ENCODE measurements around the gene LARP1B. TPM values are rescaled to one million over a fixed set of nuclear protein-coding genes. Genes with fewer than 3 reads are reported as not detected.
A peak's percentile ranks its signal among the peaks of the same experiment; 100 is the strongest.
"Not testable (repeated sequence)": the region's sequence is repeated elsewhere in the genome, so short reads cannot be mapped to it uniquely, and the experiment has no call there.

LARP1B gene
- total RNA-seq (10 to 100 TPM in 4 of 5 experiments, 1 to 10 TPM in 1; 9.5 to 18.2 (median 13.7) TPM), polyA plus RNA-seq (1 to 10 TPM; 3.9 TPM), total RNA-seq (21.1 reads per million, percentile 51 among the genes with 10 or more reads in this experiment)

DNA sequence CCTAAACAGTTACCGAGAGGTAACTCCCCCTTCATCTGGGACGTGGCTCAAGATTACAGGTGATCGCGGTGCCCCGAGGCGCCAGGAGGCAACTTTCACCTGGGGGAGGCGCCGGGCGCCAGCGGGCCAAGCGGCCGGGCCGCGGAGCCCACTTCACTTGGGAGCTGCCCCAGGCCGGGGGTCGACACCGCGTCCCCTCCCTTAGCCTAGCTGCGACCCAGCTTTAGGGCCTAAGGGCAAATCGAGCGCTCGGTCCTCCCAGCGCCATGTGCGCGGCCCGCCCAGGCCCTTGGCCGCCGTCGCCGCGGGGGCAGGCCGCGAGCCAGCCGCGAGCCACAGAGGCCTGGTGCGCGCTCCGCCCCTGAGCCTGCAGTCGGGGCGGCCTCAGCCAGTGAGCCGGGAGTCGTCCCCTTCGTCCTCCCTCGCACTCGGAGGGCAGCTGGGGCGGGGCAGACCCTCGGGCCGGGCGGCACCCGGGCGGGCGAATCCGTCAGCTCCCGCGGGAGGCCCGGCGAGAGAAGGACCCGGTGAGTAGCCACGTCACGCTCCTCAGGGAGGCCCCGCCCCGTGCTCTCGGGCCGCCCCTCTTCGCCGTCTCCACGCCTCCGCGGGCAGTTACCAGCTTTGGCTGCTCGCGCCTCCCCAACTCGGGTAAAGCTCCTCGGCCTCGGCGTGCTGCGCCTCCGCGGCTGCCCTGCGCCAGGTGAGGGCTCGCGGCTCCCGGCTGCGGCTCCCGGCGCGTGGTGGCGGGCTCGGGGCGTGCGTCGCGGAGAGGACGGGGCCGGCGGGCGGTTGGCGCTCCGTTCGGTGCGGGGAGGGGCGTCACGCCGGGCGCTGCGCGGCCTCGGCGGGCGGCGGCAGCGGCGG lies at the start of gene LARP1B:
Gene LARP1B (plus strand): TSS at position 614 of the 867 bp plus-strand sequence. CDS start 13,640 bp downstream, outside the sequence.
- Histone ChIP-seq H3K27me3 (ENCODE audit: control insufficient read depth in 2 of 2, insufficient read depth in 2 of 2, low read length in 2 of 2) (no peaks in the 10 kb centered on the region), H3K9me3 (ENCODE audit: control insufficient read depth in 2 of 3, low read length in 3 of 3) (no peaks in the 10 kb centered on the region), H3K4me3 (ENCODE audit: low read length) (peak within 1 kb of the TSS; percentile 74), H3K4me1 (ENCODE audit: control insufficient read depth in 2 of 2, insufficient read depth in 2 of 2, low read length in 2 of 2) (peaks cover 0 to 5% of the 10 kb centered on the region in 2 donors), H3K36me3 (ENCODE audit: control insufficient read depth in 2 of 3, insufficient read depth in 3 of 3, low read length in 3 of 3) (no peaks in the 10 kb centered on the region), H3K27ac (ENCODE audit: low read depth, low read length) (peak within 1 kb of the TSS; percentile 90)
- ATAC-seq (peak; percentile 93), DNase-seq (peak; percentile 83 to 96 (median 89))
- no peaks in the 10 kb centered on the region for H3K36me3 Mint-ChIP-seq
- peaks cover 0 to 16% (median 10%) of the 10 kb centered on the region in 7 donors for H3K4me1 Mint-ChIP-seq
- POLR2A ChIA-PET: interaction anchor here (0.6 to 3.6 kb wide), 10 partner anchors 9 to 752 kb away, joined by 3 to 43 read pairs (median 6); partner anchors contain the start of genes ABHD18, MFSD8, PGRMC2 and PLK4
- H3K27ac Mint-ChIP-seq: peak within 1 kb of the TSS; percentile 87 to 94 (median 91)
- H3K27me3 Mint-ChIP-seq: peaks cover 0 to 2% (median 0%) of the 10 kb centered on the region in 5 donors
- H3K9me3 Mint-ChIP-seq: no peaks in the 10 kb centered on the region
- CTCF ChIA-PET: no interaction called here
- intact Hi-C loops (cut with micrococcal nuclease): loop anchor here (1.0 to 2.0 kb wide), 9 partner anchors 64 to 1032 kb away; partner anchors contain the start of genes ABHD18 (in 2 of the 2), MFSD8 (in 2 of the 2), PLK4 (in 2 of the 2) and SCLT1 (in 2 of the 2)
- peak within 1 kb of the TSS; percentile 82 to 91 (median 88) for H3K4me3 Mint-ChIP-seq

DNA sequence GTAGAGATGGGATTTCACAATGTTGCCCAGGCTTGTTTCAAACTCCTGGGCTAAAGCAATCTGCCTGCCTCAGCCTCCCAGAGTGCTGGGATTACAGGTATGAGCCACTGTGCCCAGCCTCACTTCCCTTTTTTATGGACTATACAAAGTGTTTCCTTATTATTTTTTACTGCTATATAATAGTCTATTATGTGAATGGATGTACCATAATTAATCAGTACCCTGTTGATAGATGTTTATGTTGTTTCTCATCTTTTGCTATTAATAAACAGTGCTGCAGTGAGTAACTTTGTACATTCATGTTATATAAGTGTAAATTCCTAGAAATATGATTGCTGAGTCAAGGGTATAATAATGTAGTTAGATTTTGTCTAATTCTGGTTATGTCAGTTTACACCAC lies 35.8 kb upstream of the LARP1B start:
- DNase-seq: no peak
- no peak overlapping the region for H3K4me3 Mint-ChIP-seq
- H3K27me3 Mint-ChIP-seq: no peaks in the 10 kb centered on the region
- no peak overlapping the region for H3K4me3 ChIP-seq (ENCODE audit: low read length)
- H3K36me3 ChIP-seq (ENCODE audit: control insufficient read depth in 2 of 3, insufficient read depth in 3 of 3, low read length in 3 of 3): peaks cover 3 to 44% (median 4%) of the 10 kb centered on the region in 3 experiments
- no peak for ATAC-seq
- H3K9me3 Mint-ChIP-seq: peaks cover 0 to 4% (median 0%) of the 10 kb centered on the region in 11 donors
- no peak overlapping the region for H3K27ac ChIP-seq (ENCODE audit: low read depth, low read length)
- H3K4me1 ChIP-seq (ENCODE audit: control insufficient read depth in 2 of 2, insufficient read depth in 2 of 2, low read length in 2 of 2): no peaks in the 10 kb centered on the region
- no peaks in the 10 kb centered on the region for H3K27me3 ChIP-seq (ENCODE audit: control insufficient read depth in 2 of 2, insufficient read depth in 2 of 2, low read length in 2 of 2)
- CTCF ChIA-PET: interaction anchor here (0.6 kb wide), 1 partner anchor 32 kb away, joined by 3 read pairs; no protein-coding TSS in a partner anchor
- no peaks in the 10 kb centered on the region for H3K4me1 Mint-ChIP-seq
- intact Hi-C loops (cut with micrococcal nuclease): no loop called here
- H3K9me3 ChIP-seq (ENCODE audit: control insufficient read depth in 2 of 3, low read length in 3 of 3): no peaks in the 10 kb centered on the region
- no peak overlapping the region for H3K27ac Mint-ChIP-seq
- H3K36me3 Mint-ChIP-seq: peaks cover 0 to 47% (median 36%) of the 10 kb centered on the region in 5 donors
- POLR2A ChIA-PET: no interaction called here

DNA sequence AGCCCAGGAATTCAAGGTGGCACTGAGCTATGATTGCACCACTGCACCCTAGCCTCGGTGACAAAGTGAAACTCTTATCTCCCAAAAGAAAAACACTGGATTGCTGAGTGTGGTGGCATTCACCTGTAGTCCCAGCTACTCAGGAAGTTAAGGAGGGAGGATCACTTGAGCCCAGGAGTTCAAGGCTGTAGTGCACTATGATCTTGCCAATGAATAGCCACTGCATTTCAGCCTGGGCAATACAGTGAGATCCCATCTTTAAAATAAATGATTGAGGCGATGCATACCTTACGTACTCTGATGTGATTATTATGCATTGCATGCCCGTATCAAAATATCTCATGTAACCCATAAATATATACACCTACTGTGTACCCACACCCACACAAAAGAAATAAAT lies 31.2 kb upstream of the LARP1B start:
- no peak overlapping the region for H3K4me3 ChIP-seq (ENCODE audit: low read length)
- H3K27ac Mint-ChIP-seq: no peak overlapping the region
- no peaks in the 10 kb centered on the region for H3K9me3 Mint-ChIP-seq
- no peaks in the 10 kb centered on the region for H3K9me3 ChIP-seq (ENCODE audit: control insufficient read depth in 2 of 3, low read length in 3 of 3)
- no peaks in the 10 kb centered on the region for H3K4me1 ChIP-seq (ENCODE audit: control insufficient read depth in 2 of 2, insufficient read depth in 2 of 2, low read length in 2 of 2)
- H3K27me3 Mint-ChIP-seq: no peaks in the 10 kb centered on the region
- H3K36me3 Mint-ChIP-seq: peaks cover 0 to 36% (median 24%) of the 10 kb centered on the region in 5 donors
- H3K36me3 ChIP-seq (ENCODE audit: control insufficient read depth in 2 of 3, insufficient read depth in 3 of 3, low read length in 3 of 3): peaks cover 0 to 22% (median 4%) of the 10 kb centered on the region in 3 experiments
- DNase-seq (no peak), ATAC-seq (no peak)
- no peak overlapping the region for H3K27ac ChIP-seq (ENCODE audit: low read depth, low read length)
- no peak overlapping the region for H3K4me3 Mint-ChIP-seq
- ChIA-PET POLR2A (no interaction called here), CTCF (no interaction called here)
- intact Hi-C loops (cut with micrococcal nuclease): no loop called here
- H3K4me1 Mint-ChIP-seq: no peaks in the 10 kb centered on the region
- H3K27me3 ChIP-seq (ENCODE audit: control insufficient read depth in 2 of 2, insufficient read depth in 2 of 2, low read length in 2 of 2): no peaks in the 10 kb centered on the region

DNA sequence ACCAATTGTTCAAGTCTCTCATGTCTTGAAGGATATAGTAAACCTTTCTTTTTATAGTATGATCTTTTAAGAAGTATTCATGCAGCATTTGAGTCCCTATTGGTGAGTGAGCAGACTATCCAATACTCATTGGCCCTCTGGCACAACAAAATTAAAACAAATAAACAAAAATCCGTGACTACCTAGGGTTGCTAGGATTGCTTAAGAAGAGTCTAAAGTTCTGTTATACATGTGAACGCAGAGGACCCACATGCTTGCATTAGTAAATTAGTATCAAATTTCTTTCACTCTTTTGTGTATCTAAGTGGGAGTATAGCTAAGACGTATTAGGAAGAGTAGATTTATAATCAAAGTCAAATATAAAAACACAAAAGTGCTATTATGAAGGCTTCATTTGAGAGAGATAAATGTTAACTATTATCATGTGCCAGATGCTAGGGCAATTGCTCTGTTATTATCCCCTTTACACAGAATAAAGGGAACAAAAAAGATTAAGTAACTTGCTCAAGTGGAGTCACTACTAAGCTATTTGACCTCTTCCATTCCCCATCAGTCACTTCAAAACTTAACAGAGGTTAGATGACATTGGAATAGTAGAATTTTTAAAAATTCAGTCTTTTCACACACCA lies 29.2 kb upstream of the LARP1B start:
- H3K27me3 Mint-ChIP-seq: no peaks in the 10 kb centered on the region
- no peaks in the 10 kb centered on the region for H3K27me3 ChIP-seq (ENCODE audit: control insufficient read depth in 2 of 2, insufficient read depth in 2 of 2, low read length in 2 of 2)
- peaks cover 0 to 31% (median 17%) of the 10 kb centered on the region in 5 donors for H3K36me3 Mint-ChIP-seq
- DNase-seq (no peak), ATAC-seq (no peak)
- no peak overlapping the region for H3K4me3 ChIP-seq (ENCODE audit: low read length)
- intact Hi-C loops (cut with micrococcal nuclease): no loop called here
- no peak overlapping the region for H3K4me3 Mint-ChIP-seq
- H3K9me3 Mint-ChIP-seq: no peaks in the 10 kb centered on the region
- POLR2A ChIA-PET: no interaction called here
- H3K36me3 ChIP-seq (ENCODE audit: control insufficient read depth in 2 of 3, insufficient read depth in 3 of 3, low read length in 3 of 3): peaks cover 0 to 17% (median 4%) of the 10 kb centered on the region in 3 experiments
- no peaks in the 10 kb centered on the region for H3K4me1 Mint-ChIP-seq
- CTCF ChIA-PET: no interaction called here
- H3K4me1 ChIP-seq (ENCODE audit: control insufficient read depth in 2 of 2, insufficient read depth in 2 of 2, low read length in 2 of 2): no peaks in the 10 kb centered on the region
- H3K27ac ChIP-seq (ENCODE audit: low read depth, low read length): no peak overlapping the region
- no peak overlapping the region for H3K27ac Mint-ChIP-seq
- H3K9me3 ChIP-seq (ENCODE audit: control insufficient read depth in 2 of 3, low read length in 3 of 3): no peaks in the 10 kb centered on the region

DNA sequence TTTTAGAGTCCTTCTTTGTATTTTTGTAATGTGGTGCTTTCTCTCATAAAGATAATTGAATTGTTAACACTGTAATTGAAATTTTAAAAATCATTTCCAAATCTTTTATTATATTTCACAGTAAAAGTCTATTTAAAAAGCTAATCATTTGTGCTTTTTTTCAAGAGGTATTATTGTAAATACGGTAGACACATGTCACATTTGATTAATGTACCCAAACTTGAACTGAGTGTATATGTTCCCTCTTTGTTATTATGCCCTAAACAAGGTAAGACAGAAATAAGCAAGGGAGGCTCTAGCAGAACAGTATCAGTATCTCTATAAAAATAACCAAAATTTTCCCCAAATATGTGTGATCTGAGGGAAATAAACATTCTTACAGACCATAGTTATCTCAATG lies 21.5 kb upstream of the LARP1B start:
- H3K27me3 ChIP-seq (ENCODE audit: control insufficient read depth in 2 of 2, insufficient read depth in 2 of 2, low read length in 2 of 2): no peaks in the 10 kb centered on the region
- ChIA-PET CTCF (no interaction called here), POLR2A (no interaction called here)
- no peaks in the 10 kb centered on the region for H3K27me3 Mint-ChIP-seq
- H3K9me3 ChIP-seq (ENCODE audit: control insufficient read depth in 2 of 3, low read length in 3 of 3): no peaks in the 10 kb centered on the region
- no peak overlapping the region for H3K27ac Mint-ChIP-seq
- no peak overlapping the region for H3K27ac ChIP-seq (ENCODE audit: low read depth, low read length)
- H3K4me3 Mint-ChIP-seq: no peak overlapping the region
- H3K9me3 Mint-ChIP-seq: no peaks in the 10 kb centered on the region
- intact Hi-C loops (cut with micrococcal nuclease): no loop called here
- H3K36me3 ChIP-seq (ENCODE audit: control insufficient read depth in 2 of 3, insufficient read depth in 3 of 3, low read length in 3 of 3): no peaks in the 10 kb centered on the region
- no peaks in the 10 kb centered on the region for H3K4me1 Mint-ChIP-seq
- DNase-seq: no peak
- H3K4me3 ChIP-seq (ENCODE audit: low read length): no peak overlapping the region
- ATAC-seq: no peak
- H3K36me3 Mint-ChIP-seq: no peaks in the 10 kb centered on the region
- H3K4me1 ChIP-seq (ENCODE audit: control insufficient read depth in 2 of 2, insufficient read depth in 2 of 2, low read length in 2 of 2): no peaks in the 10 kb centered on the region

DNA sequence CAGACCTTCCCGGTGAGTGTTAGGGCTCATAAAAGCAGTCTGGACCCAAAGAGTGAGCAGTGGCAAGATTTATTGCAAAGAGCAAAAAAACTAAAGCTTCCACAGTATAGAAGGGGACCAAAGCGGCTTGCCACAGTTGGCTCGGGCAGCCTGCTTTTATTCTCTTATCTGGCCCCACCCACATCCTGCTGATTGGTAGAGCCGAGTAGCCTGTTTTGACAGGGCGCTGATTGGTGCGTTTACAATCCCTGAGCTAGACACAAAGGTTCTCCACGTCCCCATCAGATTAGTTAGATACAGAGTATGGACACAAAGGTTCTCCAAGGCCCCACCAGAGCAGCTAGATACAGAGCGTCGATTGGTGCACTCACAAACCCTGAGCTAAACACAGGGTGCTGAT lies 14.1 kb upstream of the LARP1B start:
- H3K9me3 ChIP-seq (ENCODE audit: control insufficient read depth in 2 of 3, low read length in 3 of 3); H3K4me3 Mint-ChIP-seq; intact Hi-C loops (cut with micrococcal nuclease); H3K27ac Mint-ChIP-seq; H3K27me3 ChIP-seq (ENCODE audit: control insufficient read depth in 2 of 2, insufficient read depth in 2 of 2, low read length in 2 of 2); DNase-seq; H3K9me3 Mint-ChIP-seq; H3K27ac ChIP-seq (ENCODE audit: low read depth, low read length); H3K36me3 ChIP-seq (ENCODE audit: control insufficient read depth in 2 of 3, insufficient read depth in 3 of 3, low read length in 3 of 3); H3K4me1 ChIP-seq (ENCODE audit: control insufficient read depth in 2 of 2, insufficient read depth in 2 of 2, low read length in 2 of 2); POLR2A ChIA-PET; H3K27me3 Mint-ChIP-seq; CTCF ChIA-PET; H3K36me3 Mint-ChIP-seq; H3K4me1 Mint-ChIP-seq; ATAC-seq; H3K4me3 ChIP-seq (ENCODE audit: low read length): not testable (repeated sequence)

Measured in naive thymus-derived CD4-positive, alpha-beta T cell (primary cell).